ENCODE data around the gene CELSR3.

Gene CELSR3

DNA sequence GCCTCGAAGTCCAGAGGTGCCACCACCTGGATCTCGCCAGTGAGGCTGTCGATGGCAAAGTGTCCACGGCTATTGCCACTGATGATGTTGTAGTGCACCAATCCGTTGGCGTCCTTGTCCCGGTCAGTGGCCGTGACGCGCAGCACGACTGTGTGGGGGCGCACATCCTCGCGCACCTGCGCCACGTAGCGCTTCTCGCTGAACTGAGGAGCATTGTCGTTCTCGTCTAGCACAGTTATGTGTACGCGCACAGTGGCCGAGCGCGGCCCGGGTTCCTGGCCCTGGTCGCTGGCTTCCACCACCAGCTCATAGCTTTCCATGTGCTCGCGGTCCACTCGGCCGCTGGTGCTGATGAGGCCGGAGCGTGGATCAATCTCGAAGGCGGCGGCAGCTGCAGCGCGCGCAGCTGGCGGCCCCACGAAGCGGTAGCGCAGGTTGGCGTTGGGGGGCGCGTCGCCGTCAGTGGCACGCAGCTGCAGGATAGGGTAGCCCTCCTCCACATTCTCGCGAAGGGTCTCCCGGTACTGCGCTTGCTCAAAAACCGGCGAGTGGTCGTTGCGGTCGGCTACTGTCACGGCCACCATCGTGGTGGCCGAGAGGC, 1.8 kb downstream of the CELSR3 start:
- no peak for DNase-seq

GRCh38 chr3:48656841-48657281, 5.8 kb downstream of the CELSR3 start:
- DNase-seq = no peak

GRCh38 chr3:48656061-48656840, 6.4 kb downstream of the CELSR3 start:
- DNase-seq = no peak

GRCh38 chr3:48655606-48656005, 7.1 kb downstream of the CELSR3 start:
- DNase-seq = no peak

DNA sequence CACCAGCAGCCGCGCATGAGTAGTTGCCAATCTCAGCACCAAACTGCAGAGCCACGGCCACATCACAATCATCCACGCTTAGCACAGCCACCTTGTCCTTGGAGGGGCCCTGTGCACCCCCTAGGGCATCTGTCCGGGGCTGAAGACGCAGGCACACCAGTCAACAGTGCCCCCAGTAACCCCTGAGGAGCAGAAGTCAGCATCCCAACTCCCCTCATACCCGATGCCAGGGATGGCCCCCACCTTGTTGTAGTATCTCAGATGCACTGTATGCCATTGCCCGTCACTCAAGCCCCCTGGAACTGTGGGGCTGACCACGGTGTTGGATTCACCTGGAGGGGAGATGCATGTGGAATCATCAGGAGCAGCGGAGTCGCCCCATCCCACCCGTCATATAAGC, 7.6 kb downstream of the CELSR3 start:
- no peak for DNase-seq

DNA sequence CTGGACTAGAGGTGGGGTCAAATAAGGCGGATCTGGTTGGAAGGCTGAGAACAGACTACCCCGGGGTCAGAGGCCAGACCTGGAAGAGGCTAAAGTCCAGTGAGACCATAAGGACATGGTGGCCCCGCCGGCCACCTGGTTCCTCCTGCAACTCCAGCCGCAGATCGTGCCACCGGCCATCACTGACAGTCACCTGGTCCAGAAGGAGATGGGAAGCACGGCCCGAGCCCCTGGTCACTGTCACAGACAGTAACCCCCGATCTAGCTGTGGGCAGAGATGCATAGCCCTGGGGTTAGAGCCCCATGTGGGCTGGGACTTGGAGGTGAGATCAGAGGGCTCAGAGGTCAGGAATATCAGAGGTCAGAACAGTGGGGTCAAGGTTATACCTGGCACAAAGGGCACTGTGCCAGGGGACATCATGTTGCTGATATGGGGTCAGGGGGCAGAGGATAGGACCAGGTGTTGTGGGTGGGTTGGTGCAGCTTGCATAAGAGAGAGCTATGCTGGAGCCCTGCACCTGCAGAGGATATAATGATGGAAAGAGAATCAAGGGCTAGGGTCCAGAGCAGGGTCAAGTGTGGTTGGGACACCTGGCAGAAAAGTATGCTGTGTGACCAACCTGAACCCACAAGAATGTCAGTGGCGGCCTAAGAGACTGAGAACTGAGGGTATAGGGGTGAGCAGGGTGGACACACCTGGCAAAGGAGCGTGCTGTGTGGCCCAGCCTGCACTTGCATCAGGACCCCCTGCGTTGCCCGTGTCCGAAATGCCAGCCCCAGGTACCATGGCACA, 9.6 kb downstream of the CELSR3 start:
- no peak for DNase-seq

GRCh38 chr3:48651771-48652170, 10.9 kb downstream of the CELSR3 start:
- DNase-seq = no peak

- DNase-seq = no peak
These were observed 12.0 kb downstream of the CELSR3 start for GRCh38 chr3:48650723-48651122.

DNA sequence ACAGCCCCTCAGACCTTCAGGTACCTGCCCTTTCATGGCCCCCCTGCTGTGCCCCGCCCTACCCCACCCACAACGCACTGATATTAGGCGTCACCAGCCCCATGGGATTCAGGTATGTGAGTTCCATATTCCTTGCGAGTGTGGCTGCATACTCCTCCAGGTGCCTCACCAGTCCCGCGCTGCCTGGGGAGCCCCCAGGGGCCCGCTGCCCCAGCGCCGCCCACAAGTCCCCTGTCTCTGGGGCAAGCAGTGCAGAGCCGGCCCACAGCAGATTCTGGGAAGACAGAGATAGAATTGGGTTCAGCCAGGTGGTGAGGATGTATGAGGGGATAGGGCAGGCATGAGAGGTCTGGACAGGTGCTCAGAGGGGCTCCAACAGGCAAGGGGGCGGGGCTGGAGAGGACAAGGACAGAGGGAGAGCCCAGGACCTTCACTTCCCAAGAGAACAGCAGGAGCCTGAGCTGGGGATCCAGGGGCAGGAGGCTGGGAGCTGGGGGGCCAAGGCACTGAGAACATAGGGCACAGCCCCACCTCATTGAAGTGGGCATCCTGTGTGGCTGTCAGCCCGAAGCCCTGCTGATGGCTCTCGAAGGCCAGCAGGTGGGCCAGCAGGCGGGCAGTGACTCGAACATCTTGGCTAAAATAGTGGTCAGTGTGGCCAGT, 14.4 kb downstream of the CELSR3 start:
- no peak for DNase-seq

- no peak for DNase-seq
These were observed 15.0 kb downstream of the CELSR3 start for GRCh38 chr3:48647714-48648113.

GRCh38 chr3:48644898-48645760, 17.6 kb downstream of the CELSR3 start:
- no peak for DNase-seq

- DNase-seq = no peak
These were observed 20.1 kb downstream of the CELSR3 start for GRCh38 chr3:48642605-48643004.

- DNase-seq = no peak
These were observed 21.3 kb downstream of the CELSR3 start for GRCh38 chr3:48641396-48641795.

- no peak for DNase-seq
These were observed 22.6 kb downstream of the CELSR3 start for GRCh38 chr3:48639944-48640606.

DNA sequence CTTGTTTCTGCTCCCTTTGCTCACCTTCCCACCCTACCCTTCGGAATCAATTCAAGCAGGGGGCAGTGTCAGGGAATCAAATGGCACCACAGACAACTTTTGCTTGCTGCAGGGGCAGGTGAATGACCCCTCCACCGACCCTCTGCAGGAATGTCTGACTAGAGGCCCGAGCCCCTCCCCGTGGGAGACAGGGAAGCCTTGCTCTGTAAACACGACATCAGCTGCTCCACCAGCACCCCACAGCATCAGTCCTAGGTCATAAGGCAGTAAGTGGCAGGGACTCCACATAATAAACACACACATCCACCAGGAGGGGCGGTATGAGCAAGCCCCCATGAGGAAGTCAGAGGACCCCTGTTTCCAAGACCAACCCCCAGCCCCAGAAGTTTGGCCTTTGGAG, 25.4 kb downstream of the CELSR3 start:
- no peak for DNase-seq

- no peak for DNase-seq
These were observed 26.5 kb downstream of the CELSR3 start for GRCh38 chr3:48636149-48636655.

DNA sequence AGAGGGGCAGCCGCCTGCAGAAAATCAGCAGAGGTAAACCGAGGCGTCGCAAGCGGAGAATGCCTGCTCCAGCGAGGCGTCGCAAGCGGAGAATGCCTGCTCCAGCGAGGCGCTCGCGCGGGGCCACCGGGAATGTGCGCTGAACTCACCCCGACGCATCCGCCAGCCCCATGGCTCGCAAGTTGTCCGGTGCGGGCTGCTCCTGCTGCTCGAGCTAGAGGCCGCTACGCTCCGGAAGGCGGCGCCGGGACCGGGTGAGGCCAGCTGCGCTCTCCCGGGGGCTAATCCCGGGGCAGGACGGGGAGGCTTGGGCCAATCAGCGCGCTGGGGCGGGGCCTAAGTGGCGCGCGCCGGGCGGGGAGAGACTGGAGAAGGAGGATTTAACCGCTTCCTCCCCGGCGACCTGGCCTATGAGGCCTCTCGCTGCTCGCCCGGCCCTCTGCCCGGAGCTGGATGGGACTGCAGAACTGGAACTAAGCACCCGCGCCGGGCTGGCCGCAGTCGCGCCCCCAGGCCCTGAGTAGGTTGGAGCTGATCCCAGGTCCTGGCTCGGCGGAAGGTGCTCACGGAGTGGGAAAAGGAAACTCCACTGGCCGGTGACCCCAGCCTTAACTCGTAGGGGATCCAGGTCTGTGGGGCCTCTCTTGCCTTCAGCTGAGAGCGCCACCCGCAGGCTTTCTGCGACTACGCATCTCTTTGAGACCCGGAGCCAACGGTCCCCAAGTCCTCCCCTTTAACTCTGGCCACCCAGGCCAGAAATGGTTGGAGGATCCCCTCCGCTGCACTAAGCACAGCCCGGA, 27.3 kb downstream of the CELSR3 start, which contains the start of gene SLC26A6:
SLC26A6 (minus strand) TSS at position 240 of the 800 bp plus-strand sequence; CDS start at position 172, 68 bp downstream.
- DNase-seq = peak; percentile 88

- no peak for DNase-seq
These were observed 27.9 kb downstream of the CELSR3 start for GRCh38 chr3:48634661-48635221.

DNA sequence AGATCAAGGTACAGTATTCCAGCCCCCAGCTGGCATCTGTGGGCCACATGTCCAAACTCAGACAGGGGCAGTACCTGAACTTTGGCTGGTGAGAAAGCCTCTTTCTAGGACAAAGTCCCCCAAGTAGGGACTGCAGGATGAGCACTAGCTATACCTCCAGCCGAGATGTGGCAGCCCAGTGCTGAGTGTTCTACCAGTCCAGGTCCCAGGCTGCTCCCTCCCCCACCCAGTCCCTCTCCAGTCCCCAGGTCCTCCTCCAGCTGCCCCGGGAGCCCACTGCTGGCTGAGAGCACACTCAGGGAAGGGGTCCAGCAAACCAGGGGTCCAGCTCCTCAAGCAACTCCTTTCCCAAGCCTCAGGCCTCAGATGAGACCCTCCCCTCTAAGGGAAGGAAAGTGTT, 28.9 kb downstream of the CELSR3 start:
- DNase-seq = no peak

GRCh38 chr3:48633256-48633655, 29.4 kb downstream of the CELSR3 start:
- DNase-seq = no peak
